KMS-11 (cell line): ENCODE measurements around the gene COL4A6.
A peak's percentile ranks its signal among the peaks of the same experiment; 100 is the strongest.

Experiments used
- H2AFZ ChIP-seq: fragments of 200-600 bp; sonication (generic); 2 replicates; pipeline ENCODE4 v1.6.1; 2016; ENCODE audit warnings: antibody characterized with exemption, mixed run types, low read depth
- H3K27ac ChIP-seq: fragments of 200-600 bp; sonication (generic); 2 replicates; pipeline ENCODE4 v1.6.1; 2016; ENCODE audit warnings: mild to moderate bottlenecking, mixed run types
- H3K27me3 ChIP-seq: fragments of 200-600 bp; sonication (generic); 2 replicates; pipeline ENCODE4 v1.6.1; 2017; ENCODE audit warnings: mild to moderate bottlenecking, low read depth, mixed run types, moderate library complexity; ENCODE audit not compliant: insufficient read depth
- H3K36me3 ChIP-seq: fragments of 200-600 bp; sonication (generic); 2 replicates; pipeline ENCODE4 v1.6.1; 2017; ENCODE audit warnings: mild to moderate bottlenecking, mixed run types; ENCODE audit not compliant: insufficient read depth
- H3K4me1 ChIP-seq: fragments of 200-600 bp; sonication (generic); 2 replicates; pipeline ENCODE4 v1.6.1; 2016; ENCODE audit warnings: mild to moderate bottlenecking, low read depth, mixed run types; ENCODE audit not compliant: poor library complexity, severe bottlenecking
- H3K4me2 ChIP-seq: fragments of 200-600 bp; sonication (generic); 2 replicates; pipeline ENCODE4 v1.7.0; 2016; ENCODE audit warnings: mild to moderate bottlenecking, mixed run types
- H3K4me3 ChIP-seq: fragments of 200-600 bp; sonication (generic); IDR thresholded peaks from 2 replicates; pipeline ENCODE4 v1.6.1; 2017; ENCODE audit warnings: low read depth, low read length, mixed read lengths; ENCODE audit not compliant: insufficient read depth
- H3K79me2 ChIP-seq: fragments of 200-600 bp; sonication (generic); 2 replicates; pipeline ENCODE4 v1.6.1; 2016; ENCODE audit warnings: low read depth, mixed run types; ENCODE audit not compliant: insufficient read depth
- H3K9ac ChIP-seq: fragments of 200-600 bp; sonication (generic); 2 replicates; pipeline ENCODE4 v1.6.1; 2016; ENCODE audit warnings: mild to moderate bottlenecking, mixed run types
- H4K20me1 ChIP-seq: fragments of 200-600 bp; sonication (generic); 2 replicates; pipeline ENCODE4 v1.6.1; 2016; ENCODE audit warnings: mild to moderate bottlenecking, mixed run types; ENCODE audit not compliant: insufficient read depth
- CTCF ChIP-seq: fragments of 200-600 bp; sonication (generic); conservative IDR thresholded peaks from 2 replicates; pipeline ENCODE4 v1.6.1; 2017; ENCODE audit warnings: low read depth, mild to moderate bottlenecking, antibody characterized with exemption, low read length, moderate library complexity, mixed read lengths

COL4A6 gene

GRCh38 chrX:108230574-108230973, 207.6 kb downstream of the COL4A6 start:
- H3K36me3 ChIP-seq = no peaks in the 10 kb centered on the region
- no peak overlapping the region for H2AFZ ChIP-seq
- no peak overlapping the region for H3K4me2 ChIP-seq
- H4K20me1 ChIP-seq = no peaks in the 10 kb centered on the region
- no peak for TF ChIP-seq CTCF
- no peaks in the 10 kb centered on the region for H3K4me1 ChIP-seq
- no peaks in the 10 kb centered on the region for H3K79me2 ChIP-seq
- H3K27ac ChIP-seq = no peak overlapping the region
- no peaks in the 10 kb centered on the region for H3K27me3 ChIP-seq
- no peak overlapping the region for H3K4me3 ChIP-seq
- no peak overlapping the region for H3K9ac ChIP-seq

GRCh38 chrX:108224727-108225621, 213.2 kb downstream of the COL4A6 start:
- Histone ChIP-seq H4K20me1 (no peaks in the 10 kb centered on the region), H3K79me2 (no peaks in the 10 kb centered on the region), H3K9ac (no peak overlapping the region), H3K4me2 (no peak overlapping the region), H3K4me1 (no peaks in the 10 kb centered on the region), H2AFZ (no peak overlapping the region), H3K27me3 (no peaks in the 10 kb centered on the region), H3K36me3 (no peaks in the 10 kb centered on the region), H3K4me3 (no peak overlapping the region), H3K27ac (no peak overlapping the region)
- peak; percentile 75 for TF ChIP-seq CTCF

- H2AFZ ChIP-seq = no peak overlapping the region
- H3K79me2 ChIP-seq = no peaks in the 10 kb centered on the region
Observed at GRCh38 chrX:108224218-108224617, 214.0 kb downstream of the COL4A6 start.

GRCh38 chrX:108223585-108223984, 214.6 kb downstream of the COL4A6 start:
- H4K20me1 ChIP-seq = no peaks in the 10 kb centered on the region

More at GRCh38 chrX:108224218-108224617, 214.0 kb downstream of the COL4A6 start:
- H3K27ac ChIP-seq = no peak overlapping the region
- H3K4me1 ChIP-seq = no peaks in the 10 kb centered on the region
- H4K20me1 ChIP-seq = no peaks in the 10 kb centered on the region
- TF ChIP-seq CTCF = no peak
- no peak overlapping the region for H3K9ac ChIP-seq
- H3K4me2 ChIP-seq = no peak overlapping the region
- H3K36me3 ChIP-seq = no peaks in the 10 kb centered on the region
- no peaks in the 10 kb centered on the region for H3K27me3 ChIP-seq
- no peak overlapping the region for H3K4me3 ChIP-seq

More at GRCh38 chrX:108223585-108223984, 214.6 kb downstream of the COL4A6 start:
- H3K27ac ChIP-seq = no peak overlapping the region
- no peaks in the 10 kb centered on the region for H3K79me2 ChIP-seq
- H3K4me1 ChIP-seq = no peaks in the 10 kb centered on the region
- no peak overlapping the region for H3K4me2 ChIP-seq
- no peaks in the 10 kb centered on the region for H3K27me3 ChIP-seq
- no peak overlapping the region for H3K9ac ChIP-seq
- no peak overlapping the region for H2AFZ ChIP-seq
- TF ChIP-seq CTCF = no peak
- H3K36me3 ChIP-seq = no peaks in the 10 kb centered on the region
- H3K4me3 ChIP-seq = no peak overlapping the region
